Measurements from ENCODE around the gene HDAC7.

GRCh38 chr12:47778881-47779280, 40.8 kb downstream of the HDAC7 start:
- TF ChIP-seq, protein P1, sequence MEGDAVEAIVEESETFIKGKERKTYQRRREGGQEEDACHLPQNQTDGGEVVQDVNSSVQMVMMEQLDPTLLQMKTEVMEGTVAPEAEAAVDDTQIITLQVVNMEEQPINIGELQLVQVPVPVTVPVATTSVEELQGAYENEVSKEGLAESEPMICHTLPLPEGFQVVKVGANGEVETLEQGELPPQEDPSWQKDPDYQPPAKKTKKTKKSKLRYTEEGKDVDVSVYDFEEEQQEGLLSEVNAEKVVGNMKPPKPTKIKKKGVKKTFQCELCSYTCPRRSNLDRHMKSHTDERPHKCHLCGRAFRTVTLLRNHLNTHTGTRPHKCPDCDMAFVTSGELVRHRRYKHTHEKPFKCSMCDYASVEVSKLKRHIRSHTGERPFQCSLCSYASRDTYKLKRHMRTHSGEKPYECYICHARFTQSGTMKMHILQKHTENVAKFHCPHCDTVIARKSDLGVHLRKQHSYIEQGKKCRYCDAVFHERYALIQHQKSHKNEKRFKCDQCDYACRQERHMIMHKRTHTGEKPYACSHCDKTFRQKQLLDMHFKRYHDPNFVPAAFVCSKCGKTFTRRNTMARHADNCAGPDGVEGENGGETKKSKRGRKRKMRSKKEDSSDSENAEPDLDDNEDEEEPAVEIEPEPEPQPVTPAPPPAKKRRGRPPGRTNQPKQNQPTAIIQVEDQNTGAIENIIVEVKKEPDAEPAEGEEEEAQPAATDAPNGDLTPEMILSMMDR (IDR thresholded peaks at IDR 0.05; ENCODE audit: low read depth, low read length, poor library complexity, severe bottlenecking) = no peak
- TF ChIP-seq EZH2phosphoT487 (IDR thresholded peaks at IDR 0.05; ENCODE audit: borderline replicate concordance, low read length) = no peak
